ENCODE results near the gene PPM1H. TPM values are rescaled to one million over a fixed set of nuclear protein-coding genes. Genes with fewer than 3 reads are reported as not detected.

Gene PPM1H
- total RNA-seq, 4 donors from 2014 or later: 0.83 to 3.0 (median 2.3) TPM

DNA sequence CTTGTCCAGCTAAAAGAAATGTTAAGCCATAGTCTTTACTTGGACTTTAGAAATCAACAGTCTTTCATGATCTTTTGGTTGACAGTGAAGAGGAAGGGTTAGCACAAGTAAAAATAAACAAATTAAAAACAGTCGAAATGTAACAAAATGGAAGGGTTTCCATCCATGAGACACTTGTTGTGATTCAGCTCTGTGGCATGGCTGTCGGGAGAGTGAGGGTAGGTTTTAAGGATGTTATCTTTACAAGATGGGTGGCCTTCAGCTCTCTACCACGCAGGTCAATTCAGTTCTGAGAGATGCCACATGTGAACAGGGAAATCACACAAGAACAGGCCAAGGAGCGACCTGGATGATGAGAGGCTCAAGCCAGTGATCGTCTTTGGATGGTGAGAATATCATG, 180.2 kb downstream of the PPM1H start:
- no peaks in the 10 kb centered on the region for H3K36me3 ChIP-seq
- no peak overlapping the region for H3K4me3 ChIP-seq
- intact Hi-C loops (cut with DNase I): no loop called here
- no peaks in the 10 kb centered on the region for H3K27me3 ChIP-seq
- H3K27ac ChIP-seq (replicated peaks in 1 of 4): no peak overlapping the region
- H3K4me1 ChIP-seq: peaks cover 0 to 7% (median 0%) of the 10 kb centered on the region in 4 donors
- no peak for DNase-seq (ENCODE audit: extremely low spot score)
- WGBS: 99% methylated on average over 5 of the region's 5 CpGs
- no peak for TF ChIP-seq EP300 (IDR thresholded peaks at IDR 0.05)
- TF ChIP-seq POLR2AphosphoS5 (IDR thresholded peaks at IDR 0.05): no peak
- TF ChIP-seq POLR2A (IDR thresholded peaks at IDR 0.05; ENCODE audit: low read depth): no peak
- TF ChIP-seq, protein P1, sequence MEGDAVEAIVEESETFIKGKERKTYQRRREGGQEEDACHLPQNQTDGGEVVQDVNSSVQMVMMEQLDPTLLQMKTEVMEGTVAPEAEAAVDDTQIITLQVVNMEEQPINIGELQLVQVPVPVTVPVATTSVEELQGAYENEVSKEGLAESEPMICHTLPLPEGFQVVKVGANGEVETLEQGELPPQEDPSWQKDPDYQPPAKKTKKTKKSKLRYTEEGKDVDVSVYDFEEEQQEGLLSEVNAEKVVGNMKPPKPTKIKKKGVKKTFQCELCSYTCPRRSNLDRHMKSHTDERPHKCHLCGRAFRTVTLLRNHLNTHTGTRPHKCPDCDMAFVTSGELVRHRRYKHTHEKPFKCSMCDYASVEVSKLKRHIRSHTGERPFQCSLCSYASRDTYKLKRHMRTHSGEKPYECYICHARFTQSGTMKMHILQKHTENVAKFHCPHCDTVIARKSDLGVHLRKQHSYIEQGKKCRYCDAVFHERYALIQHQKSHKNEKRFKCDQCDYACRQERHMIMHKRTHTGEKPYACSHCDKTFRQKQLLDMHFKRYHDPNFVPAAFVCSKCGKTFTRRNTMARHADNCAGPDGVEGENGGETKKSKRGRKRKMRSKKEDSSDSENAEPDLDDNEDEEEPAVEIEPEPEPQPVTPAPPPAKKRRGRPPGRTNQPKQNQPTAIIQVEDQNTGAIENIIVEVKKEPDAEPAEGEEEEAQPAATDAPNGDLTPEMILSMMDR (IDR thresholded peaks at IDR 0.05): no peak
- H3K9me3 ChIP-seq: no peaks in the 10 kb centered on the region

DNA sequence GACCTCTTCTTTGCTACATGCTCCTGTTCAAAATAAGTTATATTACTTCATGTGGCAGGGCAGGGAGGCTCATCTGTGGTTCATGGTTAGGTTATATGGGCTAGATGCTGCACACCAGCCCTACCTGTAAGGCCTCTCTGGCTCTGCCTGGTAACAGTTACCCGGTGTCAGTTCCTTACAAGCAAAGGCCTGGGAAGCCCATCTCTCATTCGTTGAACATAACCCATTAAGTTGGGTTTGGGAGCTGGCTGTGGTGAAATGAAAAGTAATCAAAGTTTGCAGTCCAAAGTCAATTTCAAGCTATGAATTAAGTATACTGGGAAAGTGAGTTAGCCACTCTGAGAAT, 183.2 kb downstream of the PPM1H start:
- Histone ChIP-seq H3K9me3 (no peaks in the 10 kb centered on the region), H3K4me1 (peaks cover 0 to 2% (median 0%) of the 10 kb centered on the region in 4 donors), H3K27ac (replicated peaks in 1 of 4) (no peak overlapping the region), H3K36me3 (no peaks in the 10 kb centered on the region), H3K27me3 (no peaks in the 10 kb centered on the region), H3K4me3 (no peak overlapping the region)
- no peak for DNase-seq (ENCODE audit: extremely low spot score)
- WGBS: 100% methylated on average over 2 of the region's 2 CpGs
- intact Hi-C loops (cut with DNase I): no loop called here
- TF ChIP-seq POLR2A (IDR thresholded peaks at IDR 0.05; ENCODE audit: low read depth) (no peak), EP300 (IDR thresholded peaks at IDR 0.05) (no peak), POLR2AphosphoS5 (IDR thresholded peaks at IDR 0.05) (no peak)
- TF ChIP-seq, protein P1 (IDR thresholded peaks at IDR 0.05): no peak

DNA sequence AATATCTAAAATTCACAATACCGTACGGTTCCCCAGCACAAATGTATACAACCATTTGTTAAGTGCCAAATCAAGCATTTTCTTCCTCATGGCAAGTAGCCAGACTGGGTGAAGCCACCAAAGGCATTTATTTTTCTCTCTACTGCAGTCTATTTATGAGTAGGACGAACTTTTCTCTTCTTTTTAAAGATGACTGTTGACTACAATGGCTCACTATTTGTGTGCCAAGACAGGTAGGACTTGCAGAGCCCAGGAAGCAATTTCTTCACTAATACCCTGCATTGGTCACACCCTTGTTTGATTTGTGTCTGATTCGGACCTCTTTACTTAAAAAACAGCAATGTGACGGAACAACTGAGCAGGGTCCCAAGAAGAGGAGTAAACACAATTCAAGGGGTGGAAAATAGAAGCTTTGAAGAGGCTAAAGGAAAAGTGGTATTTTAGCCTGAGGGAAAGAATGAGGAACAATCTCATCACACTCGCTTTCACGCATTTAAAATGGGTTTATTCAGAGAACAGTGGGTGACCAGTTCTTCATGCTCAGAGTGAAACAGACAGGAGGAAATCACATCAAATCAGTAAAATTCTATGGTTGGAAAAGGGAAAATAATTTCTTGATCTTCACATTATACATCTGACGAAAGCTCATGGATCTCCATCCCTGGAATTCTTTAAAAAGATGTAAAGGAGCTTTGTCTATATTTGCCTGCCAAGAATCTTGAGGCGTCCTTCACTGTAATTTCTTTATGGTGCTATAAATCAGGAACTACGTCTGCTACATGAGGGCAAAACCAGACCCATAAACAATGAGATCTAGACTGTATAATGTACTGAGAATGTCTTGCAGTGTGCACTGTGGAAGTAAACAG, 183.8 kb downstream of the PPM1H start:
- no peak for TF ChIP-seq POLR2AphosphoS5 (IDR thresholded peaks at IDR 0.05)
- TF ChIP-seq, protein P1 (IDR thresholded peaks at IDR 0.05): no peak
- TF ChIP-seq POLR2A (IDR thresholded peaks at IDR 0.05; ENCODE audit: low read depth): no peak
- no peak for TF ChIP-seq EP300 (IDR thresholded peaks at IDR 0.05)
- Histone ChIP-seq H3K9me3 (no peaks in the 10 kb centered on the region), H3K4me3 (no peak overlapping the region), H3K27me3 (no peaks in the 10 kb centered on the region), H3K36me3 (no peaks in the 10 kb centered on the region), H3K4me1 (no peaks in the 10 kb centered on the region), H3K27ac (replicated peaks in 1 of 4) (no peak overlapping the region)
- 81% methylated on average over 10 of the region's 10 CpGs for WGBS
- no peak for DNase-seq (ENCODE audit: extremely low spot score)
- intact Hi-C loops (cut with DNase I): no loop called here

DNA sequence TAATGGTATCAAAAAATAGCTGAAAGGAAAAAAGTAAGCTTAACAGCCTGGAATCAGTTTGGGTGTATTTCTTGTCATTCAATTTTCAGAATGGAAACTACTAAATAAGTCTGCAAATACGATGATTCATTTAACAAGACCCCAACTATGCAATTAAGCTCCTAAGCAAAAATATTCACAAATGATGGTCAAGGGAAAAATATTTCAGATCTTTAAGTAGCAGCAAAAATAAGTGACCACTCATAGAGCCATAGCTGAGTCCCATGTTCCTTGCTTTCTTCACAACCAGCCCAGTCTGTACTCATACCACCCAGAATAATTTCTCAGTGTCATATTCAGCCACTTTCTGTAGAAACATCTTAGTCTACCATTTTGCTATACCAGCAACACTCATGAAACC, 185.4 kb downstream of the PPM1H start:
- intact Hi-C loops (cut with DNase I): no loop called here
- Histone ChIP-seq H3K9me3 (no peaks in the 10 kb centered on the region), H3K36me3 (no peaks in the 10 kb centered on the region), H3K27ac (replicated peaks in 1 of 4) (no peak overlapping the region), H3K4me3 (no peak overlapping the region), H3K27me3 (no peaks in the 10 kb centered on the region), H3K4me1 (no peaks in the 10 kb centered on the region)
- no peak for TF ChIP-seq EP300 (IDR thresholded peaks at IDR 0.05)
- TF ChIP-seq, protein P1 (IDR thresholded peaks at IDR 0.05): no peak
- no peak for TF ChIP-seq POLR2AphosphoS5 (IDR thresholded peaks at IDR 0.05)
- no peak for TF ChIP-seq POLR2A (IDR thresholded peaks at IDR 0.05; ENCODE audit: low read depth)
- DNase-seq (ENCODE audit: extremely low spot score): no peak
- WGBS: 89% methylated on average over 1 of the region's 1 CpG
